ENCODE results near the gene ZNF778. TPM values are rescaled to one million over a fixed set of nuclear protein-coding genes. Genes with fewer than 3 reads are reported as not detected.

The ZNF778 gene
- total RNA-seq, 1 donor from 2014 or later, result 15.5 TPM

DNA sequence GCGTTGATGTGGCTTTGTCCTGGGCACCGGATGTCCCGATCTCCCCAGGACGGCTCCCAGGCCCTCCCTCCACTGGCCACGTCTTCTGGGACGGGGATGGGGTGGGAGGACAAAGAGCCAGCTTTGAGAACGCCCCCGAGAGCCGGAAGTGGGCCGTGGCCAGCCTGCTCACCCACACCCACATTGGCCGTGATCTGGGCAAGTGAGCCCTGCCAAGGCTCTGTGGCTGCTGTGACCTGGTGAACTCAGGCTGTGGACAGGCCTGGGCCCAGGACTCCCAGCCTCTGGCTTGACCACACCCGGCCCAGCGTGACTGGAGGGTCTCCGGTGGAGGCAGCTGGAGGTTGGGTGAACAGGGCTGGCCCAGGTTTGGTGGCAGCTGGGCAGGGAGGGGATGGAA lies 42.6 kb upstream of the ZNF778 start:
- Mint-ChIP-seq H3K27me3 (ENCODE audit: low read depth) (peaks cover 19% of the 10 kb centered on the region), H3K9me3 (no peaks in the 10 kb centered on the region), H3K4me3 (no peak overlapping the region)

GRCh38 chr16:89175280-89176146 lies 42.0 kb upstream of the ZNF778 start:
- Mint-ChIP-seq H3K27ac (ENCODE audit: unreplicated experiment) (no peak overlapping the region), H3K4me1 (peaks cover 4% of the 10 kb centered on the region)

More for the DNA sequence above, 42.6 kb upstream of the ZNF778 start:
- no peak for DNase-seq (ENCODE audit: low read depth, low spot score)
- TF ChIP-seq, protein P1, sequence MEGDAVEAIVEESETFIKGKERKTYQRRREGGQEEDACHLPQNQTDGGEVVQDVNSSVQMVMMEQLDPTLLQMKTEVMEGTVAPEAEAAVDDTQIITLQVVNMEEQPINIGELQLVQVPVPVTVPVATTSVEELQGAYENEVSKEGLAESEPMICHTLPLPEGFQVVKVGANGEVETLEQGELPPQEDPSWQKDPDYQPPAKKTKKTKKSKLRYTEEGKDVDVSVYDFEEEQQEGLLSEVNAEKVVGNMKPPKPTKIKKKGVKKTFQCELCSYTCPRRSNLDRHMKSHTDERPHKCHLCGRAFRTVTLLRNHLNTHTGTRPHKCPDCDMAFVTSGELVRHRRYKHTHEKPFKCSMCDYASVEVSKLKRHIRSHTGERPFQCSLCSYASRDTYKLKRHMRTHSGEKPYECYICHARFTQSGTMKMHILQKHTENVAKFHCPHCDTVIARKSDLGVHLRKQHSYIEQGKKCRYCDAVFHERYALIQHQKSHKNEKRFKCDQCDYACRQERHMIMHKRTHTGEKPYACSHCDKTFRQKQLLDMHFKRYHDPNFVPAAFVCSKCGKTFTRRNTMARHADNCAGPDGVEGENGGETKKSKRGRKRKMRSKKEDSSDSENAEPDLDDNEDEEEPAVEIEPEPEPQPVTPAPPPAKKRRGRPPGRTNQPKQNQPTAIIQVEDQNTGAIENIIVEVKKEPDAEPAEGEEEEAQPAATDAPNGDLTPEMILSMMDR (conservative IDR thresholded peaks at IDR 0.05), result no peak
- no peaks in the 10 kb centered on the region for H3K36me3 Mint-ChIP-seq (ENCODE audit: low read depth)
- peaks cover 4% of the 10 kb centered on the region for H3K4me1 Mint-ChIP-seq
- no peak overlapping the region for H3K27ac Mint-ChIP-seq (ENCODE audit: unreplicated experiment)

GRCh38 chr16:89176147-89176690 lies 41.3 kb upstream of the ZNF778 start:
- H3K9me3 Mint-ChIP-seq, result no peaks in the 10 kb centered on the region
- H3K4me1 Mint-ChIP-seq, result no peaks in the 10 kb centered on the region
- TF ChIP-seq, protein P1 (conservative IDR thresholded peaks at IDR 0.05), result no peak
- H3K27me3 Mint-ChIP-seq (ENCODE audit: low read depth), result peaks cover 7% of the 10 kb centered on the region
- DNase-seq (ENCODE audit: low read depth, low spot score), result no peak
- no peak overlapping the region for H3K27ac Mint-ChIP-seq (ENCODE audit: unreplicated experiment)
- H3K4me3 Mint-ChIP-seq, result no peak overlapping the region
- H3K36me3 Mint-ChIP-seq (ENCODE audit: low read depth), result no peaks in the 10 kb centered on the region

More at GRCh38 chr16:89175280-89176146, 42.0 kb upstream of the ZNF778 start:
- no peak for DNase-seq (ENCODE audit: low read depth, low spot score)
- TF ChIP-seq, protein P1 (conservative IDR thresholded peaks at IDR 0.05), result no peak
- no peaks in the 10 kb centered on the region for H3K9me3 Mint-ChIP-seq
- no peak overlapping the region for H3K4me3 Mint-ChIP-seq
- no peaks in the 10 kb centered on the region for H3K36me3 Mint-ChIP-seq (ENCODE audit: low read depth)
- H3K27me3 Mint-ChIP-seq (ENCODE audit: low read depth), result peaks cover 12% of the 10 kb centered on the region

- H3K27ac Mint-ChIP-seq (ENCODE audit: unreplicated experiment), result no peak overlapping the region
- DNase-seq (ENCODE audit: low read depth, low spot score), result no peak
- no peak overlapping the region for H3K4me3 Mint-ChIP-seq
- H3K27me3 Mint-ChIP-seq (ENCODE audit: low read depth), result peaks cover 7% of the 10 kb centered on the region
- TF ChIP-seq, protein P1 (conservative IDR thresholded peaks at IDR 0.05), result no peak
- no peaks in the 10 kb centered on the region for H3K36me3 Mint-ChIP-seq (ENCODE audit: low read depth)
- no peaks in the 10 kb centered on the region for H3K9me3 Mint-ChIP-seq
- H3K4me1 Mint-ChIP-seq, result no peaks in the 10 kb centered on the region
Observed at GRCh38 chr16:89176717-89177116, 40.8 kb upstream of the ZNF778 start.

- Mint-ChIP-seq H3K27me3 (ENCODE audit: low read depth) (peaks cover 6% of the 10 kb centered on the region), H3K36me3 (ENCODE audit: low read depth) (no peaks in the 10 kb centered on the region), H3K27ac (ENCODE audit: unreplicated experiment) (no peak overlapping the region), H3K9me3 (no peaks in the 10 kb centered on the region), H3K4me3 (no peak overlapping the region), H3K4me1 (no peaks in the 10 kb centered on the region)
- TF ChIP-seq, protein P1 (conservative IDR thresholded peaks at IDR 0.05), result no peak
- DNase-seq (ENCODE audit: low read depth, low spot score), result no peak
Observed at GRCh38 chr16:89177501-89177900, 40.0 kb upstream of the ZNF778 start.

Data from neural crest cell (in vitro differentiated cells).